ENCODE results near the gene DEK.

DEK gene

DNA sequence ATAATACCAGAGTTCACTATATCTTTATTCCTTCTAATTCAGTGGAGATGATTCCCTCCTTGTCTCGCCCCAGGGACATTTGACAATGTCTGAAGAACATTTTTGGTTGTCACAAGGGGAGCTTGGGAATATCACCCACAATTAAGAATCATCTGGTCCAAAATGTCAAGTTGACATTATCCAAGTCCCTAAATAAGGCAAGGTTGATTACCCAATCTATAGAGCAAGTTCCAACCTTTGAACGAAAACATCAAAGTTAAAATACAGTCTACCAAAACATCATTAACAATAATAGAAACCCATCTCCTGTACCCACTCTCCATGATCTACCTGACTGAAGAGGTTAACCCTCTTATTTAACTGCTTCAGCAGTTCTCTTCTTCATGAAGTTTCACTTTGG, 15.6 kb downstream of the DEK start:
- TF ChIP-seq CTBP1 (IDR thresholded peaks at IDR 0.05; ENCODE audit: borderline replicate concordance), result no peak
- POLR2A ChIA-PET, result no interaction called here
- CTCF ChIA-PET, result no interaction called here
- no peak for DNase-seq (ENCODE audit: extremely low spot score)

DNA sequence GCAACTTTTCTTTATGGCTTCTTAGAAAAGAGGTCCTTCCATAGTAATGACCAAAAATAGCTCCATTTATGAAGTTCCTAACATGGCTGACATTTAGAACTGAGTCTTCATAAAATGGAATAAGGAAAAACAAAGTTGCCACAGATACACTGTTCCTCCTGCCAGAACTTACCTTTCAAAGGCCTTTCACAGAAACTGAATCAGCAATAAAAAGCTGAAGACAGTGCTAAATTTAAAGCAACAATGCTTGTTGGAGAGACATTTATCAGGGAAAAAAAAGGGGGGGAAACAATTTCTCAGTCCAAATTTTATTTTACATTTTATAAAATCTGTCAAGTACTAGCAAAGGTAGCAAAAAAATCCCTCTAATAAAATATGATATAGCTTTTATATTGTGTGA, 17.3 kb downstream of the DEK start:
- POLR2A ChIA-PET, result interaction anchor here (0.7 kb wide), 1 partner anchor 288 kb away, joined by 3 read pairs; no protein-coding TSS in a partner anchor
- CTCF ChIA-PET, result no interaction called here
- no peak for DNase-seq (ENCODE audit: extremely low spot score)
- TF ChIP-seq ARNT (IDR thresholded peaks at IDR 0.05) (no peak), FOXA1 (IDR thresholded peaks at IDR 0.05) (no peak), ZNF384 (IDR thresholded peaks at IDR 0.05) (no peak), NFRKB (IDR thresholded peaks at IDR 0.05) (no peak), FOXK2 (IDR thresholded peaks at IDR 0.05) (no peak), CTBP1 (IDR thresholded peaks at IDR 0.05; ENCODE audit: borderline replicate concordance) (no peak), SUZ12 (IDR thresholded peaks at IDR 0.05) (no peak), HDGF (IDR thresholded peaks at IDR 0.05; ENCODE audit: borderline replicate concordance) (no peak), TARDBP (IDR thresholded peaks at IDR 0.05) (no peak), LEF1 (IDR thresholded peaks at IDR 0.05; ENCODE audit: borderline replicate concordance) (no peak), FOXM1 (IDR thresholded peaks at IDR 0.05; ENCODE audit: borderline replicate concordance) (no peak), BHLHE40 (IDR thresholded peaks at IDR 0.05; ENCODE audit: borderline replicate concordance) (no peak), L3MBTL2 (conservative IDR thresholded peaks at IDR 0.05) (no peak), ELF4 (IDR thresholded peaks at IDR 0.05) (no peak), SP1 (IDR thresholded peaks at IDR 0.05) (no peak)
- TF ChIP-seq, protein P1, sequence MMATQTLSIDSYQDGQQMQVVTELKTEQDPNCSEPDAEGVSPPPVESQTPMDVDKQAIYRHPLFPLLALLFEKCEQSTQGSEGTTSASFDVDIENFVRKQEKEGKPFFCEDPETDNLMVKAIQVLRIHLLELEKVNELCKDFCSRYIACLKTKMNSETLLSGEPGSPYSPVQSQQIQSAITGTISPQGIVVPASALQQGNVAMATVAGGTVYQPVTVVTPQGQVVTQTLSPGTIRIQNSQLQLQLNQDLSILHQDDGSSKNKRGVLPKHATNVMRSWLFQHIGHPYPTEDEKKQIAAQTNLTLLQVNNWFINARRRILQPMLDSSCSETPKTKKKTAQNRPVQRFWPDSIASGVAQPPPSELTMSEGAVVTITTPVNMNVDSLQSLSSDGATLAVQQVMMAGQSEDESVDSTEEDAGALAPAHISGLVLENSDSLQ (IDR thresholded peaks at IDR 0.05), result no peak

DNA sequence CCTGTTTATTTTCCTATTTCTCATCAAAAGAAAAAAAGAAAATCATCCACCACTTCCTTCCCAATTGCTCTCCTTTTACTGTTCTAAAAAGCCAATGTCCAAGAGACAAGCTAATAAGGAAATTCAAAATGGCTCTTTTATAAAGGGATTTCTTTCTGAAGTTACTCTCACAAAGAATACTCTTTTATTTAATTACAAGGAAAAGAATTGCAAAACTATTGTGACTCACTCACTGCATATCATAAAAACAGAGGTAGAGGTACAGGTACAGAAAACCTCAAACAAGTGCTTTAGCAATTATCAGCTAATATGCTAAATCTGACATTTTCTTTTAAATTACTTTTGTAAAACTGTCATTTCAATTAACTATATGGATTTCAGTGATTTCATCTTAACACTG, 18.1 kb downstream of the DEK start:
- no peak for TF ChIP-seq FOXA1 (IDR thresholded peaks at IDR 0.05)
- no peak for TF ChIP-seq ELF4 (IDR thresholded peaks at IDR 0.05)
- TF ChIP-seq, protein P1 (IDR thresholded peaks at IDR 0.05), result no peak
- no peak for TF ChIP-seq ZNF384 (IDR thresholded peaks at IDR 0.05)
- no peak for TF ChIP-seq TARDBP (IDR thresholded peaks at IDR 0.05)
- no peak for TF ChIP-seq L3MBTL2 (conservative IDR thresholded peaks at IDR 0.05)
- TF ChIP-seq BHLHE40 (IDR thresholded peaks at IDR 0.05; ENCODE audit: borderline replicate concordance), result no peak
- TF ChIP-seq FOXM1 (IDR thresholded peaks at IDR 0.05; ENCODE audit: borderline replicate concordance), result no peak
- ChIA-PET POLR2A (no interaction called here), CTCF (no interaction called here)
- no peak for DNase-seq (ENCODE audit: extremely low spot score)

DNA sequence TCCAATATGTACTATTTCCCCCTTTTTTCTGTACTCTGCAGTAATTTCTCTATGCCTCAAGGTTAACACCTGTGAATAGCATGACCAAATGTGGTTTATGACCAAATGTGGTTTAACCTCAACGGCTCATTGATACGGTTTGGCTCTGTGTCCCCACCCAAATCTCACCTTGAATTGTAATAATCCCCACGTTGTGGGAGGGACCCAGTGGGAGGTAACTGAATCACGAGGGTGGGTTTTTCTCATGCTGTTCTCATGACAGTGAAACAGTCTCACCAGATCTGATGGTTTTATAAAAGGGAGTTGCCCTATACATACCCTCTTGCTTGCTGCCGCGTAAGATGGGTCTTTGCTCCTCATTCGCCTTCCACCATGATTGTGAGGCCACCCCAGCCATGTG, 18.7 kb downstream of the DEK start:
- DNase-seq (ENCODE audit: extremely low spot score), result no peak
- CTCF ChIA-PET, result no interaction called here
- POLR2A ChIA-PET, result no interaction called here
- TF ChIP-seq FOXK2 (IDR thresholded peaks at IDR 0.05) (no peak), HDGF (IDR thresholded peaks at IDR 0.05; ENCODE audit: borderline replicate concordance) (no peak), NFRKB (IDR thresholded peaks at IDR 0.05) (no peak), FOXA1 (IDR thresholded peaks at IDR 0.05) (no peak)

DNA sequence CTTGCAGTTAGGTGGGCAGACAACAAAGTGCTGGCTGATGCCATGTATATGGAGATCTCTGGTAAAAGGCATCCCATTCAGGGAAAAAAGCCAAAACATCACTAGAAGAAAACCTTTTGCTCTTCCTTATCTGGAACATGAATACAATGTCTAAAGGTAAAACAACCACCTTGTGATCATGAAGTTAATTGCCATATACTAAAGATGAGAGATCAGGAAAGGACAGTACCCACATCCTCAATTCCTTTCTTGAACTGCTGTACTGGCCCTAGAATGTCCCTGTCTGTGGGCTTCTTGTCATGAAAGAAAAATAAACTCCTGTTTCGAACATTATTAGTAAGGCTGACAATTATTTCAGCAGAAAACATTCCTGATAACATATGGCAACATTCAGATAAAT, 19.3 kb downstream of the DEK start:
- ChIA-PET POLR2A (no interaction called here), CTCF (no interaction called here)
- no peak for DNase-seq (ENCODE audit: extremely low spot score)
- TF ChIP-seq CTBP1 (IDR thresholded peaks at IDR 0.05; ENCODE audit: borderline replicate concordance), result no peak
- TF ChIP-seq NFRKB (IDR thresholded peaks at IDR 0.05), result no peak
- TF ChIP-seq FOXM1 (IDR thresholded peaks at IDR 0.05; ENCODE audit: borderline replicate concordance), result no peak
- TF ChIP-seq LEF1 (IDR thresholded peaks at IDR 0.05; ENCODE audit: borderline replicate concordance), result no peak
- no peak for TF ChIP-seq FOXA1 (IDR thresholded peaks at IDR 0.05)
- no peak for TF ChIP-seq TARDBP (IDR thresholded peaks at IDR 0.05)
- TF ChIP-seq ELF4 (IDR thresholded peaks at IDR 0.05), result no peak
- TF ChIP-seq BHLHE40 (IDR thresholded peaks at IDR 0.05; ENCODE audit: borderline replicate concordance), result no peak
- no peak for TF ChIP-seq ARNT (IDR thresholded peaks at IDR 0.05)
- TF ChIP-seq FOXK2 (IDR thresholded peaks at IDR 0.05), result no peak
- TF ChIP-seq ZNF384 (IDR thresholded peaks at IDR 0.05), result no peak

DNA sequence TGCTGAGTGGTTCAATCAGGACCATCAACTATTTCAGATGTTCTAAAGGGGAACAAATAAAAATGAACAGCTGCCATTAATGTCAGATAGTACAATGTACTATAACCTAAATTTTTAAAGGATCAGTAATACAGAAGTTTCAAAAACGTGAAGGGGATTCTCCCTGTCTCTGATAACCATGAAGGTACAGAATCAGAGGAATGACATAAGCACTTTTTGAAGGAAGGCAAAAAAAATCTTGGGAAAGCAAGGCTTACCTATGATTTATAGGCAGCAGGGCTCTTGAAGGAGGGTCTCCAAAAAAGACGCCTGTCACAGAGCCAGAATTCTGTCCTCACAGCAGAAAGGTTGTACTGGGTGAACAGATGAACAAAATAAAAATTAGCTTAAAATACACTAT, 20.1 kb downstream of the DEK start:
- DNase-seq (ENCODE audit: extremely low spot score), result no peak
- POLR2A ChIA-PET, result no interaction called here
- CTCF ChIA-PET, result no interaction called here
- no peak for TF ChIP-seq LEF1 (IDR thresholded peaks at IDR 0.05; ENCODE audit: borderline replicate concordance)
- TF ChIP-seq FOXA1 (IDR thresholded peaks at IDR 0.05), result no peak
- no peak for TF ChIP-seq ARNT (IDR thresholded peaks at IDR 0.05)
- TF ChIP-seq L3MBTL2 (conservative IDR thresholded peaks at IDR 0.05), result no peak
- TF ChIP-seq HDGF (IDR thresholded peaks at IDR 0.05; ENCODE audit: borderline replicate concordance), result no peak
- no peak for TF ChIP-seq ZNF384 (IDR thresholded peaks at IDR 0.05)
- no peak for TF ChIP-seq FOXK2 (IDR thresholded peaks at IDR 0.05)
- no peak for TF ChIP-seq CTBP1 (IDR thresholded peaks at IDR 0.05; ENCODE audit: borderline replicate concordance)
- no peak for TF ChIP-seq ELF4 (IDR thresholded peaks at IDR 0.05)
- TF ChIP-seq SUZ12 (IDR thresholded peaks at IDR 0.05), result no peak
- TF ChIP-seq TARDBP (IDR thresholded peaks at IDR 0.05), result no peak
- TF ChIP-seq, protein P1 (IDR thresholded peaks at IDR 0.05), result no peak
- TF ChIP-seq NFRKB (IDR thresholded peaks at IDR 0.05), result no peak

DNA sequence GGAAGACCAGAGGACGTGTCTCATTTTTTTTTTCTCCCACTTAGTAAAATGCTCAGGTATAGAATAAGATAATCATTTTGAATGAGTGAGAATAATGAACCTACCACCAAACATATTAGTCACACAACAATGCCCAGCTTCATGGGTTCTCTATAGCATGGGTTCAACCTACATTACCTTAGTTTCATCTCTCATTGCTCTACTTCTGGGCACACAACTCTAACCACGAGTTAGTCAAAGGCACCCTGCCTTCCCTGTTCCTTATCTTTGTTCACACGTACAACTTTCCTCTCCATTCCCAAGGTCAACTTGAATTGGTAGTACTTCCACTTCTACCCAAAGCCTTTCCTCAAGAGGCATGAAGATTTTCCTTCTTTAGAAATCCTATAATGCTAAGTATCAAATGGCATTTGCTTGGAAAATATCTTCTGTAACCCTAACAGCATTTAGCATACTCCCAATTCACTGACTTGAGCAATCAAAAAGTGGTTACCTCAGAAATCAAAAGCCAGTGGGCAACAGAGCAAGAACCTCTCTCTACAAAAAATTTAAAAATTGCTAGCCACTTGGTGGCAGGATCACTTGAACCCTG, 20.9 kb downstream of the DEK start:
- DNase-seq (ENCODE audit: extremely low spot score), result no peak
- ChIA-PET CTCF (no interaction called here), POLR2A (no interaction called here)
- TF ChIP-seq NFRKB (IDR thresholded peaks at IDR 0.05), result no peak
- TF ChIP-seq CTBP1 (IDR thresholded peaks at IDR 0.05; ENCODE audit: borderline replicate concordance), result no peak
- 0 out of 2 replicates have a peak, but pooled peaks have one; percentile 11 for TF ChIP-seq L3MBTL2 (conservative IDR thresholded peaks at IDR 0.05)
- TF ChIP-seq, protein P1 (IDR thresholded peaks at IDR 0.05), result no peak
- TF ChIP-seq SP1 (IDR thresholded peaks at IDR 0.05), result no peak
- TF ChIP-seq TARDBP (IDR thresholded peaks at IDR 0.05), result no peak
